MCF 10A (cell line): Measurements from ENCODE around the gene DGCR6L. TPM values are rescaled to one million over a fixed set of nuclear protein-coding genes. Genes with fewer than 3 reads are reported as not detected.
"Not testable (repeated sequence)": the region's sequence is repeated elsewhere in the genome, so short reads cannot be mapped to it uniquely, and the experiment has no call there.

Experiments used
- BruUV-seq: library from RNA; stranded (reverse); fragments of 400-500 nt; replicated peaks from 2 replicates; lab custom pipeline; 2021; lab: Mats Ljungman, UMichigan
- CTCF ChIA-PET: fragments of 300-600 bp; sonication (Branson Sonifier 250); formaldehyde crosslinking; extraction: SDS; loops from one replicate; lab custom pipeline; 2021; ENCODE audit warnings: antibody characterized with exemption, inconsistent platforms; lab: Yijun Ruan, JAX
- POLR2A ChIA-PET: fragments of 300-600, 350-650 bp; sonication (Branson Sonifier 250); formaldehyde crosslinking; extraction: SDS; loops from one replicate; lab custom pipeline; 2020; ENCODE audit warnings: antibody characterized with exemption, inconsistent platforms; lab: Yijun Ruan, JAX
- DNase-seq: peaks from one replicate; pipeline ENCODE4 v3.0.0-alpha.2; 2018; ENCODE audit not compliant: unreplicated experiment
- H3K27ac Mint-ChIP-seq: one replicate; pipeline ENCODE4 v1.8.0; 2022; ENCODE audit warnings: mild to moderate bottlenecking, low read depth, mixed read lengths; ENCODE audit not compliant: unreplicated experiment
- H3K27me3 Mint-ChIP-seq: one replicate; pipeline ENCODE4 v1.8.0; 2022; ENCODE audit warnings: mixed read lengths; ENCODE audit not compliant: insufficient read depth, unreplicated experiment
- H3K36me3 Mint-ChIP-seq: one replicate; pipeline ENCODE4 v1.8.0; 2022; ENCODE audit warnings: mild to moderate bottlenecking, moderate library complexity, mixed read lengths; ENCODE audit not compliant: insufficient read depth, unreplicated experiment
- H3K4me1 Mint-ChIP-seq: one replicate; pipeline ENCODE4 v1.8.0; 2022; ENCODE audit warnings: mixed read lengths; ENCODE audit not compliant: insufficient read depth, unreplicated experiment
- H3K4me3 Mint-ChIP-seq: one replicate; pipeline ENCODE4 v1.8.0; 2022; ENCODE audit warnings: mild to moderate bottlenecking, moderate library complexity, mixed read lengths; ENCODE audit not compliant: unreplicated experiment
- H3K9me3 Mint-ChIP-seq: one replicate; pipeline ENCODE4 v1.8.0; 2022; ENCODE audit warnings: mixed read lengths; ENCODE audit not compliant: unreplicated experiment
- intact Hi-C: fragments of 100-400 bp; cut with micrococcal nuclease; formaldehyde crosslinking; loops from 2 replicates; pipeline ENCODE4 v1.14.1; 2022
- total RNA-seq: library from RNA; stranded (reverse); gene quantifications from 2 replicates; pipeline ENCODE4 v1.2.3, GENCODE V29; 2022
- TF ChIP-seq, protein P1 (sequence below): fragments of 200-600 bp; IDR thresholded peaks from one replicate; pipeline ENCODE4 v1.8.0; 2022; ENCODE audit warnings: antibody characterized with exemption, mild to moderate bottlenecking; ENCODE audit not compliant: unreplicated experiment

Gene DGCR6L
- total RNA-seq, 1 experiment from 2014 or later = 36.4 TPM

DNA sequence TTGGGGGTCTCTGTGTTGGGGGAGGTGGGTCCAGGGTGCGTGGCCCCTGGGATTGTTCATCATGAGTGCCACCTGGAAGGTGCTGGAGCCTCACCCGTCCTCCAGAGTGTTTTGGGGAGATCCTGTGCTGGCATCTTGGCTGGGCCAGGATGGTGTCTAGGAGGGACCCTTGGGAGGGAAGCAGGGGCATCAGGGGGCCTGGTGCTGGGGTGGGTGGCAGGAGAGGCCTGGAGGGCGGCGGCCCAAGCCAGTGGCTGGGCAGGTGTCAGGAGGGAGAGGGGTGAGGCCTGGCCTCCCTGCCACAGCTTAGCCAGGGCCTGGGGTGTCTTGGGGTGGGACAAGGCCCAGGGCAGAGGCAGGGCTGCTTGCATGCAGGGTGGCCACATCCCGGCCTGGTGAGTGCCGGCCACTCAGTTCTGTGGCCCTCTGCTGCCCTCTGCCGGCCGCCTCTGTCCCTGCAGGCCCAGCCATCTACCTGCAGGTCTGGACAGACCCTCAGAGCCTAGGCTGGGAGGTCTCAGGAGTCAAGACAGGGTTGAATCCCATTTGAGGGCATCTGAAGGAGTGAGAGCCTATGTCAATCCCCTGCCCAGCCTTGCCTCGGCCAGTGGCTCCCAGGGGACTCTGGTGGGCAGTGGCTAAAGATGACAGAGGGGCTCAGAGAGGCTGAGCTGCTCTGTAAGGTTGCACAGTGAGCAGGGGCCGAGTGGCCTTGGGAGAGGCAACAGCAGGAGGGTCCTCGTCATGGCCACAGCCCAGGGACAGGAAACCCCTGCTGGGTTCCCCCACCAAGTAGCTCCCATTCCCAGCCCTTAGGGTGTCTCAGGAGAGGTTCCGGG, 34.2 kb downstream of the DGCR6L start:
- peak; percentile 48 for DNase-seq
- TF ChIP-seq, protein P1, sequence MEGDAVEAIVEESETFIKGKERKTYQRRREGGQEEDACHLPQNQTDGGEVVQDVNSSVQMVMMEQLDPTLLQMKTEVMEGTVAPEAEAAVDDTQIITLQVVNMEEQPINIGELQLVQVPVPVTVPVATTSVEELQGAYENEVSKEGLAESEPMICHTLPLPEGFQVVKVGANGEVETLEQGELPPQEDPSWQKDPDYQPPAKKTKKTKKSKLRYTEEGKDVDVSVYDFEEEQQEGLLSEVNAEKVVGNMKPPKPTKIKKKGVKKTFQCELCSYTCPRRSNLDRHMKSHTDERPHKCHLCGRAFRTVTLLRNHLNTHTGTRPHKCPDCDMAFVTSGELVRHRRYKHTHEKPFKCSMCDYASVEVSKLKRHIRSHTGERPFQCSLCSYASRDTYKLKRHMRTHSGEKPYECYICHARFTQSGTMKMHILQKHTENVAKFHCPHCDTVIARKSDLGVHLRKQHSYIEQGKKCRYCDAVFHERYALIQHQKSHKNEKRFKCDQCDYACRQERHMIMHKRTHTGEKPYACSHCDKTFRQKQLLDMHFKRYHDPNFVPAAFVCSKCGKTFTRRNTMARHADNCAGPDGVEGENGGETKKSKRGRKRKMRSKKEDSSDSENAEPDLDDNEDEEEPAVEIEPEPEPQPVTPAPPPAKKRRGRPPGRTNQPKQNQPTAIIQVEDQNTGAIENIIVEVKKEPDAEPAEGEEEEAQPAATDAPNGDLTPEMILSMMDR = peak; percentile 77
- H3K27ac Mint-ChIP-seq, BruUV-seq, H3K4me1 Mint-ChIP-seq, POLR2A ChIA-PET, H3K36me3 Mint-ChIP-seq, H3K9me3 Mint-ChIP-seq, H3K4me3 Mint-ChIP-seq: not testable (repeated sequence)
- intact Hi-C loops = loop anchor here (1.0 kb wide), 1 partner anchor 128 kb away; no protein-coding TSS in a partner anchor
- H3K27me3 Mint-ChIP-seq = peaks cover 10% of the 10 kb centered on the region
- CTCF ChIA-PET = interaction anchor here (0.6 to 4.6 kb wide), 12 partner anchors 12 to 555 kb away, joined by 3 to 51 read pairs (median 3); partner anchors contain the start of gene DGCR6L

DNA sequence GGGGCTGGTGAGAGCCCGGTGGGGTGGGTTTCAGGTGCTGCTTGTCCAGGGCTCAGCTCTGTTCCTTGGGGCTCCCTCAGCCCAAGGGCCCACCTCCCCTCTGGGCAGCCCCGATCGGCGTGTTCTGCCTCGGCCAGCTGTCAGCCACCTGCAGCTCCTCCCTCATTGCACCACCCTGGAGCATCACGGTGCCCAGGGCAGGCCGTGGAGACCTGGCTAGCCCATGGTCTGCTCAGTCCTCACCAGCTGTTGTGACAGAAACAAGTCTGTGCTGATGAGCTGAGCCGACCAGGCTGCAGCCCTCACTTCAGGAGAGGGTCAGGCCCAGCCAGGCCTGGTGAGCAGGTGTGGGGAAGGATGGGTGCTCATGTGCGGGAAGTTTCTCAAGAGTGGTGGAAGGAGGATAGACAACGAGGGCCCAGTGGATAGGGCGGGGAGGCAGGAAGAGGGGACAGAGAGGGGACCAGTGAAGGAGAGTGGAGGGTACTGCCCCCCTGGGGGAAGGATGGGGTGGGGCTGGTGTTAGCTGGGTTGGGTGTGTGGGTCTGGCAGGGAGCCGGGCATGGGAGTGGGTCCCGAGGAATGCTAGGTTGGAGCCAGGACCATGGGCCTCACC, 35.3 kb downstream of the DGCR6L start:
- intact Hi-C loops = loop anchor here (1.0 kb wide), 1 partner anchor 127 kb away; no protein-coding TSS in a partner anchor
- peaks cover 9% of the 10 kb centered on the region for H3K27me3 Mint-ChIP-seq
- CTCF ChIA-PET = interaction anchor here (0.6 to 4.6 kb wide), 8 partner anchors 35 to 372 kb away, joined by 3 to 51 read pairs (median 4); partner anchors contain the start of gene DGCR6L

DNA sequence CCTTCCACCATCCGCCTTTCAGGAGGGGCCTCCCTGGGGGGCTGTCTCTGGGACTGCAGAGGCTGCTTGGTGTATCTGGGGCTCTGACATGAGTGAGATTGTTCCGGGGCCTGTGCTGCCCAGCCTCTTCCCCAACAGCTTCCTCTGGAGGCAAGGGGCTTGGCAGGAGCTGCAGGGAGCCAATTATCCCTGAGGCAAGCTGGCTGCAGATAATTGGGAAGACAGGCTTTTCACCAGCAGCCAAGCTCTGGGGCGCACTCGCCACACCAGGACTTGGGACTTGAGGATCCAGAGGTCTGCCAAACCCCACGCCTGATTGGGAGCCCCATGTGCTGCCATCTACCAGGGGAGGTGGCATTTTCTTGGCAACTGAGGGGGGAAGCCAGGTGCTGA, 36.2 kb downstream of the DGCR6L start:
- POLR2A ChIA-PET = no interaction called here
- TF ChIP-seq, protein P1 = no peak
- Mint-ChIP-seq H3K36me3 (no peaks in the 10 kb centered on the region), H3K4me3 (no peak overlapping the region), H3K27ac (no peak overlapping the region), H3K4me1 (no peaks in the 10 kb centered on the region), H3K9me3 (no peaks in the 10 kb centered on the region), H3K27me3 (peaks cover 11% of the 10 kb centered on the region)
- no TSS peak for BruUV-seq
- no peak for DNase-seq
- CTCF ChIA-PET = interaction anchor here (0.6 to 4.6 kb wide), 5 partner anchors 9 to 575 kb away, joined by 3 to 51 read pairs (median 3); no protein-coding TSS in a partner anchor
- intact Hi-C loops = no loop called here

More for the DNA sequence above, 35.3 kb downstream of the DGCR6L start:
- TF ChIP-seq, protein P1 = no peak
- H3K36me3 Mint-ChIP-seq = no peaks in the 10 kb centered on the region
- H3K4me1 Mint-ChIP-seq = no peaks in the 10 kb centered on the region
- H3K27ac Mint-ChIP-seq = no peak overlapping the region
- H3K9me3 Mint-ChIP-seq = no peaks in the 10 kb centered on the region
- POLR2A ChIA-PET = no interaction called here
- BruUV-seq = no TSS peak
- H3K4me3 Mint-ChIP-seq = no peak overlapping the region
- DNase-seq = no peak
